Measurements from ENCODE around the gene BTBD17. TPM values are rescaled to one million over a fixed set of nuclear protein-coding genes. Genes with fewer than 3 reads are reported as not detected.

BTBD17 gene
- total RNA-seq, 3 donors from 2014 or later (not counting 1 experiment from before 2014, with no cell fraction given) = 0.48 TPM; not detected in 2

DNA sequence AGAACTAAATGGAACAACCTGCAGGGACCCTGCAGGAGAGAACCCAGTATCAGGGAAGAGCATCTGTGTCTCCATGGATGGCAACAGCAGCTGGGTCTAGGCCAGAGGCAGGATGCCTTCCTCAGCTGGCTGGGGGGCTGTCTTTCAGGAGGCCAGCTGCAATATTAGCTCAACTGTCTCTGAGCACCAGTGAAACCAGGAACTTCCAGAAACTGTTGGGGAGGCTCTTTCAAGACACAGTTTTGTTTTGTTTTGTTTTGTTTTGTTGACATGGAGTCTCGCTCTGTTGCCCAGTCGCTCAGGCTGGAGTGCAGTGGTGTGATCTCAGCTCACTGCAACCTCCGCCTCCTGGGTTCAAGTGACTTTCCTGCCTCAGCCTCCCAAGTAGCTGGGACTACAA lies 13.2 kb upstream of the BTBD17 start:
- Histone ChIP-seq H3K4me3 (ENCODE audit: low read length) (no peak overlapping the region), H3K36me3 (ENCODE audit: control insufficient read depth, insufficient read depth, low read length) (no peaks in the 10 kb centered on the region), H3K27me3 (ENCODE audit: control insufficient read depth, insufficient read depth, low read length) (no peaks in the 10 kb centered on the region), H3K9me3 (ENCODE audit: control insufficient read depth, insufficient read depth, low read length) (no peaks in the 10 kb centered on the region), H3K4me1 (ENCODE audit: control insufficient read depth, insufficient read depth, low read length) (peaks cover 23% of the 10 kb centered on the region), H3K27ac (ENCODE audit: low read length) (no peak overlapping the region)
- Mint-ChIP-seq H3K4me1 (peaks cover 15 to 16% of the 10 kb centered on the region in 2 donors), H3K36me3 (no peaks in the 10 kb centered on the region), H3K27ac (no peak overlapping the region), H3K4me3 (no peak overlapping the region), H3K9me3 (no peaks in the 10 kb centered on the region), H3K27me3 (ENCODE audit: low read depth in 2 of 2) (no peaks in the 10 kb centered on the region)
- WGBS (ENCODE audit: insufficient coverage) = 98% methylated on average over 3 of the region's 3 CpGs
- TF ChIP-seq CTCF (IDR thresholded peaks at IDR 0.05) = no peak
- ATAC-seq = no peak
- DNase-seq = no peak
- intact Hi-C loops (cut with micrococcal nuclease) = no loop called here

DNA sequence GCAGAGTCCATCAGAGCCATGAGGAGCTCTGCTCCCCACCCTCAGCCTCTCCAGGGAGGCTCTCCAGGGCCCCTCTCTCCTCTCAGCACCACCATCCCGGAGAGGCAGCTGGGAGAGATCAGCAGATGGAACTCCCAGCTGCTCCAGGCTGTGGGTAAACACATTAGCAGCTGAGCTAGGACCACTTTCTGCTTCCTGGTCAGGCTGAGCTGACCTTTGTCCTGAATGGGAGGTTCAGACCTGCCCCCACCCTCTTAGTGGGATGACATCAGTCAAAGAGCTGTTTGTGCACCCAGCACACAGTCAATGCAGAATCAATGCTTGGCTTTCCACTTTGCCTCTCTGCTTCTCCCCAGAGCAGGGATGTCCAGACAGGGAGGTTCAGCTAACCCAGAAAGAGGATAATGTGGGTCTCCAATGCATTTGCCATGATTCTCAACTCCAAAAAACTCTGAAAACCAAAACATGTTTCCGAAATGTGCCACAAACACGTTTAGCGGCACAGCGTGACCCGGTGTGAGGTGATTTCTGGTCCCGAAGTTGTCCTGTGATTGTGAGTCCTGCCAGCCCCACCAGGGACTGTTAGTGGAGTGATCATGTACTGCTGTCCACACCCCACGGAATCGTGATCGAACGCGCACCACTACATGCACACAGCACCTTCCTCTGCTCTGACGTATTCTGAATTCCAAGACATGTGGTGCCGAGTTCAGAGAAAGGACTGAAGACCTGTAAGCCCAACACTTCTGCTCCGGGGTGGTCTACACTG lies 12.4 kb upstream of the BTBD17 start:
- H3K4me3 ChIP-seq (ENCODE audit: low read length) = no peak overlapping the region
- no peak overlapping the region for H3K4me3 Mint-ChIP-seq
- no peak for TF ChIP-seq CTCF (IDR thresholded peaks at IDR 0.05)
- H3K4me1 Mint-ChIP-seq = peaks cover 16 to 19% of the 10 kb centered on the region in 2 donors
- H3K4me1 ChIP-seq (ENCODE audit: control insufficient read depth, insufficient read depth, low read length) = peaks cover 23% of the 10 kb centered on the region
- no peaks in the 10 kb centered on the region for H3K36me3 ChIP-seq (ENCODE audit: control insufficient read depth, insufficient read depth, low read length)
- ATAC-seq (no peak), DNase-seq (no peak)
- H3K9me3 Mint-ChIP-seq = no peaks in the 10 kb centered on the region
- WGBS (ENCODE audit: insufficient coverage) = 92% methylated on average over 15 of the region's 15 CpGs
- H3K9me3 ChIP-seq (ENCODE audit: control insufficient read depth, insufficient read depth, low read length) = no peaks in the 10 kb centered on the region
- no peaks in the 10 kb centered on the region for H3K36me3 Mint-ChIP-seq
- H3K27ac Mint-ChIP-seq = no peak overlapping the region
- intact Hi-C loops (cut with micrococcal nuclease) = no loop called here
- H3K27ac ChIP-seq (ENCODE audit: low read length) = no peak overlapping the region
- no peaks in the 10 kb centered on the region for H3K27me3 ChIP-seq (ENCODE audit: control insufficient read depth, insufficient read depth, low read length)
- peaks cover 0 to 5% of the 10 kb centered on the region in 2 donors for H3K27me3 Mint-ChIP-seq (ENCODE audit: low read depth in 2 of 2)

- H3K4me1 Mint-ChIP-seq = peaks cover 17 to 18% of the 10 kb centered on the region in 2 donors
- no peak for ATAC-seq
- no peaks in the 10 kb centered on the region for H3K9me3 Mint-ChIP-seq
- TF ChIP-seq CTCF (IDR thresholded peaks at IDR 0.05) = no peak
- Histone ChIP-seq H3K4me1 (ENCODE audit: control insufficient read depth, insufficient read depth, low read length) (peaks cover 20% of the 10 kb centered on the region), H3K9me3 (ENCODE audit: control insufficient read depth, insufficient read depth, low read length) (no peaks in the 10 kb centered on the region), H3K27me3 (ENCODE audit: control insufficient read depth, insufficient read depth, low read length) (peaks cover 2% of the 10 kb centered on the region), H3K27ac (ENCODE audit: low read length) (no peak overlapping the region), H3K36me3 (ENCODE audit: control insufficient read depth, insufficient read depth, low read length) (no peaks in the 10 kb centered on the region), H3K4me3 (ENCODE audit: low read length) (no peak overlapping the region)
- WGBS (ENCODE audit: insufficient coverage) = 94% methylated on average over 9 of the region's 9 CpGs
- H3K4me3 Mint-ChIP-seq = no peak overlapping the region
- intact Hi-C loops (cut with micrococcal nuclease) = no loop called here
- no peak overlapping the region for H3K27ac Mint-ChIP-seq
- H3K36me3 Mint-ChIP-seq = no peaks in the 10 kb centered on the region
- peaks cover 0 to 6% of the 10 kb centered on the region in 2 donors for H3K27me3 Mint-ChIP-seq (ENCODE audit: low read depth in 2 of 2)
- DNase-seq = no peak
These were observed 10.8 kb upstream of the BTBD17 start for GRCh38 chr17:74372426-74372825.
